Middle frontal gyrus (tissue), 1 donor: Measurements from ENCODE around the gene APPBP2.
"Not testable (repeated sequence)": the region's sequence is repeated elsewhere in the genome, so short reads cannot be mapped to it uniquely, and the experiment has no call there.

ENCODE experiments used
- DNase-seq: peaks from one replicate; pipeline ENCODE4 v3.0.0-alpha.2; 2015; ENCODE audit warnings: low spot score; ENCODE audit errors: extremely low spot score

Gene APPBP2, protein sequence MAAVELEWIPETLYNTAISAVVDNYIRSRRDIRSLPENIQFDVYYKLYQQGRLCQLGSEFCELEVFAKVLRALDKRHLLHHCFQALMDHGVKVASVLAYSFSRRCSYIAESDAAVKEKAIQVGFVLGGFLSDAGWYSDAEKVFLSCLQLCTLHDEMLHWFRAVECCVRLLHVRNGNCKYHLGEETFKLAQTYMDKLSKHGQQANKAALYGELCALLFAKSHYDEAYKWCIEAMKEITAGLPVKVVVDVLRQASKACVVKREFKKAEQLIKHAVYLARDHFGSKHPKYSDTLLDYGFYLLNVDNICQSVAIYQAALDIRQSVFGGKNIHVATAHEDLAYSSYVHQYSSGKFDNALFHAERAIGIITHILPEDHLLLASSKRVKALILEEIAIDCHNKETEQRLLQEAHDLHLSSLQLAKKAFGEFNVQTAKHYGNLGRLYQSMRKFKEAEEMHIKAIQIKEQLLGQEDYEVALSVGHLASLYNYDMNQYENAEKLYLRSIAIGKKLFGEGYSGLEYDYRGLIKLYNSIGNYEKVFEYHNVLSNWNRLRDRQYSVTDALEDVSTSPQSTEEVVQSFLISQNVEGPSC

GRCh38 chr17:60525685-60526514, at the start of gene APPBP2:
Gene APPBP2 (minus strand): TSS chr17:60526242. CDS start chr17:60525931, 311 bp downstream.
- DNase-seq = peak; percentile 88

DNA sequence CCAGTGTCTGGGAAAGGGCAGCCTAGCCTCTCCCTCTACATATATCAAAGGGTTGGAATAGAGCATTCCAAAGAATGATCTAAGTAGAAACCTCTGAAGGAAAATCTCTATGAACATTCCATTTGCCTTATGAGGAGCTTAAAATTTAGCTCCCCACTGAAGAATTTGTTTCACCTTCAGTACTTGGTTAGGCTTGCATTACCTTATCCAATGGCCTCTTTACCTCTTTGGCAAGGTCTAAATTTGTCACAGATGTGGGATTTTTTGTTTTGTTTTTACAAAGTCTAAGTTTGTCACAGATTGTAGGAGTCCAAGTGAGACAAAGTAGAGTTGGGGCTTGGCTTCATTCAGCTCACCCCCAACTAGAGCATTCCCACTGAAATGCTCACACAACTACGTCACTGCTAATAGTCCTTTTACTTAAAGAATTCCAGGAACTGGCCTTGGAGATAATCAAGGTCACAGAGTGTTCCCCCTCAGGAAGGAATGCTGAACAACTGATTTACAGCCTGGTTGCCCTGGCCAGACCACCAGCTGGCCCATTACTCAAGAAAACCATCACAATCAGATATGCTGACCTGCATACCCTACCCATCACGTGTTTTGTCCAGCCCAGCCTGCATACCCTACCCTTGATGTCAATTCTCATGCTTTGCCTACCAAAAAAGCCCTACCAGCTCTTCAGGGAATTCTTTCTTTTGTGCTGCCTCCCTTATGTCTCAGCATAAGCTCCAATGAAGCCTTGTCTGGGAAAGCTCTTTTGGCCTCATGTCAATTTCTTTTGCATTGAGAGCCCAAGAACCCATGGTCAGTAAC, 47.4 kb upstream of the APPBP2 start:
- DNase-seq = no peak

- DNase-seq = no peak
Measured at GRCh38 chr17:60565233-60565632, 39.2 kb upstream of the APPBP2 start.

- DNase-seq = no peak
Measured at GRCh38 chr17:60563743-60564142, 37.7 kb upstream of the APPBP2 start.

GRCh38 chr17:60562421-60562820, 36.4 kb upstream of the APPBP2 start:
- DNase-seq = no peak

DNA sequence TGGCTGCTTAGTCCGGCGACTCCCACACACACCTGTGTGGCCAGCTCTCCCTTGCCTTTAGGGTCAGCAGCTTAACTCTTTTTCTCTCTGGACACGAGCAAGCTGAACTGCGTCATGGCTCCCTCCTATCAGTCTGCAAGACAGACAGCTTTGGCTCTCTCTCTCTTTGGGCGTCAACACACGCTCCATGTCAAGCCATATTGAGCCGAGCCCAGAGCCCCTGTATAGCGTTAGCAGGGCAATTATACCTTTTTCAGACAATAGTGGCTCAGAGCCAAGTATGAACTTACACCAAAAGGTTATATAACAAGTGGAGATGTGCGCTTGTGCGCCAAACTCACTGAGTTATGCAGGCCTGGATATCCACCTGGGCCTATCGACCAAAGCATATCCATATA, 34.8 kb upstream of the APPBP2 start:
- DNase-seq = no peak

DNA sequence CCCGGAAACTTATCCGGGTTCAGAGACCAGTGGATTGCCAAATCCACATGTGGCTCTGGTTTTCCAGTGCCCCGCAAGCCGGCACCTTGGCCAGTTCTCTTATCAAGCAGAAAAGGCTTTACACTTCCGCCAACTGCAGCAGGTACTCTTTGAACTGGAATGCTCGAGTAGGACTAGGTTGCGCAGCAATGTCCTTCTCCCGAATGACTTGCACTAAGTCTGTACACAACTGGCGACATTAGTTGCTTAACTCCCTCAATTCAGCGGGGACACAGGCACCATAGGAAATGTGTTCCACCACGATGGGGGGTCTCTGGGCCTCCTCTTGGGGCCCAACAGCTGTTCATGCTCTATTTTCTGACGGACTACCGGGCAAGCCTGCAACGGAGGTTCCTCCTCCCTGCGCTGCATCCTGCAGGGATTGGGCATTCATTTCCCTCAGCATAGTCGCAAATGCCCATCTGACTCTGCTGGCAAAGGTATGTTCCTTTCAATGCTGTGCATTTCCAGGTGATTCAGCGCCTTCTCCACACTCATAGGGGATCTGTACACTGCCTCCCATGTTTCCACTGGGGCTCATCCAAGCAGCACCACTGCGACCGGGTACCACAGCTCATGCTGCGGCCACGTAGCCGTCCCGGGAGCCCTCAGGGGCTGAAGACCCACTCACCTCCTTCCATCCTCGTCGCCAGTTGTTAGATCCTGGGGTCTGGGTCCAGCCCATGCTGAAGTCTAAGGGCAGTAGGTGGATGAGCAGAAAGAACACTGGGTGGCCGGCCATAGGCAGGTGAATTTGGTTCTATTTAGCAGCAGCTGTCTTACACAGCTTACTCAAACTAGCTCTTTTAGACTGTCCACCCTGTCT, 34.2 kb upstream of the APPBP2 start:
- no peak for DNase-seq

DNA sequence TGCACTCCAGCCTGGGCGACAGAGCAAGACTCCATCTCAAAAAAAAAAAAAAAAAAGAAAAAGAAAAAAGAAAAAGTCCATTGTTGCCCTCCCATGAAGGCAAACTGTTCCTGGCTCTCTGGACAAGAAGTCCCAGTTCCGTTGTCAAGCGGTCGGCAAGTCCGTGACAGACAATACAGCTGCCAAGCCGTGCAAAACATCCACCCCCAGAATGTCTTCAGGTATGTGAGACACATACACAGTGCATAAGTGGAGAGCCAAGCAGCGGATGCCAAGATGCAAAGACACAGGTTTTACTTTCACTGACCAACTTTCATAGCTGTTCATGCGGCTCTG, 33.6 kb upstream of the APPBP2 start:
- DNase-seq = no peak

GRCh38 chr17:60557805-60558204, 31.8 kb upstream of the APPBP2 start:
- DNase-seq = no peak

DNA sequence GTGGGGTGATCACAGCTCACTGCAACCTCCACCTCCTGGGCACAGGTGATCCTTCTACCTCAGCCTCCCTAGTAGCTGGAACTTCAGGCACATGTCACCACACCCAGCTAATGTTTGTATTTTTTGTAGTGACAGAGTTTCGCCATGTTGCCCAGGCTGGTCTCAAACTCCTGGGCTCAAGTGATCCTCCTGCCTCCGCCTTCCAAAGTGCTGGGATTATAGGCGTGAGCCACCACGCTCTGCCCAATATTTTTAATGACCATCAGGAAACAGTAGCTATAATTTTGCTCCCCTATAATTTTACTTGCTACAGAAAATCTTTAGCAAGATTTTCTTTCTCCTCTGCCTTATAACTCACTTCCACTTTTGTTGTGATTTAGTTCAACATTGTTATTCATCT, 29.7 kb upstream of the APPBP2 start:
- DNase-seq = no peak

DNA sequence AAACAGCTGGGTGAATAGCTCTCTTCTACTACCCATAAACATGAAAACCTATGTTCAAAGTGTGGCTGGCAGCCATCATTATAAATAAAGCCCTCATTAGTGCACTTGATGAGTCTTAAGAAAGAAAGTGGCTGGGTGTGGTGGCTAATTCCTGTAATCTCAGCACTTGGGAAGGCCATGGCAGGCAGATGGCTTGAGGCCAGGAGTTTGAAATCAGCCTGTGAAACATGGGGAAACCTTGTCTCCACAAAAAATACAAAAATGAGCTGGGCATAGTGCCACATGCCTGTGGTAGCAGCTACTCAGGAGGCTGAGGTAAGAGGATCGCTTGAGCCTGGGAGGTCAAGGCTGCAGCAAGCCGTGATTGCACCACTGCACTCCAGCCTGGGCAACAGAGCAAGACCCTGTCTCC, 28.3 kb upstream of the APPBP2 start:
- no peak for DNase-seq

DNA sequence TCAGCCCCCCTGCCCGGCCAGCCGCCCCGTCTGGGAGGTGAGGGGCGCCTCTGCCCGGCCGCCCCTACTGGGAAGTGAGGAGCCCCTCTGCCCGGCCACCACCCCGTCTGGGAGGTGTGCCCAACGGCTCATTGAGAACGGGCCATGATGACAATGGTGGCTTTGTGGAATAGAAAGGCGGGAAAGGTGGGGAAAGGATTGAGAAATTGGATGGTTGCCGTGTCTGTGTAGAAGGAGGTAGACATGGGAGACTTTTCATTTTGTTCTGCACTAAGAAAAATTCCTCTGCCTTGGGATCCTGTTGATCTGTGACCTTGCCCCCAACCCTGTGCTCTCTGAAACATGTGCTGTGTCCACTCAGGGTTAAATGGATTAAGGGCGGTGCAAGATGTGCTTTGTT, 26.2 kb upstream of the APPBP2 start:
- not testable (repeated sequence) for DNase-seq

DNA sequence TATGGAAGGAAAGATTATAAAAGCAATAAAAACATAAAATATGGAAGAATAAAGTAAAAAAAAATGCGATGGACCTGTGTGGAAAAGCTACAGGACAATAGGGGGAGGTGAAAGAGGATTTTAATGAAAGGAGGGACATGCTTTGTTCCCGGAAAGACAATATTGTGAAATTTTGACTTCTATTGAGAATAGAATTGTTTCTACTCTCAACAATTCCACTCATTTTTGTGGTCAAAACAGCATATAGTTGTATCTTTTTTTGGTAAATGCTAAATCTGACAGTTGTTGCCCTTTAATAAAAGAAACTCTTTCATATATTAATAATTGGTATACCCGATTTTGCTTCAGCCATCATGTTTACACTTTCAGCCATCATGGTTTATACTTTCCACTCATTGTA, 22.9 kb upstream of the APPBP2 start:
- DNase-seq = no peak

DNA sequence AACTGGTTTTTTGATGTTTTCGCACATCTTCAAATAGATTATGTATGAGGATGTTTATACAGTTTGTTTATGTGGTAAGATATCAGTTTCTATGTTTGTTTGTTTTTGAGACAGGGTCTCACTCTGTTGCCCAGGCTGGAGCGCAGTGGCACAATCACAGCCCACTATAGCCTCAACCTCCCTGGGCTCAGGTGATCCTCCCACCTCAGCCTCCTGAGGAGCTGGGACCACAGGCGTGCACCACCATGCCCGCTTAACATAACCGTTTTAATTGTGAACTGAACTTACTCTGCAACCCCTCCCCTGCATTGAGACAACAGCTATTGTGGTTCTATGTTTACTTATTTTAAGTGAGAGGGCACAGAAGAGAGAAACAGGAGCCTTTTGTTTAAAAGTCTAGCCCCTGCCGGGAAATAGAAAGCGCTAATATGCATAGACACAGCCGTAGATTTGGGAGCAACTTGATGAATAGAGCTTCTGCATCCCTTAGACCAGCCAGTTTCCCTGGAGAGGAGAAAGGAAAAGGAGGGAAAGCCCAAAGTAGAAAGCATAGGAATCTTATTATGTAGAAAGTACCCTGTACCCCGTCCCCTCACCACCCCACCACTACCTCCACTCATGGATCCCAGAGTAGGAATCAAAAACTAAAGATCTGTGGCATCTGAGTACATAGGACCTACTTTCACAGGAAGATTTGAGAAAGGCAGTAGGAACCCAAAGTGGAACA, 19.6 kb upstream of the APPBP2 start:
- DNase-seq = no peak

DNA sequence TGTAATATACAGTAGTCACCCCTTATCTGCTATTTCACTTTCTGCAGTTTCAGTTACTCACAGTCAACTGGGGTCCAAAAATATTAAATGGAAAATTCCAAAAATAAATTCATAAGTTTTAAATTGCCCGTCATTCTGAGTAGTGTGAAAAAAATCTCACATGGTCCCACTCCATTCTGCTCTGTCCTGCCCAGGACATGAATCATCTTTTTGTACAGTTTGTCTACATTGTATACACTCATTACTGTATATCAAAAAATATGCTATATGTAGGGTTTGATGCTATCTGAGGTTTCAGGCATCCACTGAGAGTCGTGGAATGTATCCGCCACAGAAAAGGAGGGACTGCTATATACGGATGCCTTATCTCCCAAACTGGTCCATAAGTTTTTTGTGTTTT, 16.0 kb upstream of the APPBP2 start:
- no peak for DNase-seq

DNA sequence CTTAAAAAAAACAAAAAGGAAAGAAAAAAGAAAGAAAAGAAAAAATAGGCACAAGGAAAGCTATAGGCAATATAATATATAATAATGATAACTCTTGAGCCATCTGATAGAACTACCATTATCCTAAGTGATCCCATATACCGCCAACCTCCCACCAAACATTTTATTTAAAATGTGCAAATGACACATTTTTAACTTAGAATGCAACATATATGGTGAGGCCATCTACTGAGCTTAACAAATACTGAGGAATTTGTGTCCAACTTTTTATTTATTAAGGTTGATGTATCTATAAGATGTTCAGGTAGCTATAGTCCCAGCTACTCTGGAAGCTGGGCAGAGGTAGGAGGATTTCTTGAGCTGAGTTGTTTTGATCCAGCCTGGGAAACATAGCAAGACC, 14.4 kb upstream of the APPBP2 start:
- no peak for DNase-seq

DNA sequence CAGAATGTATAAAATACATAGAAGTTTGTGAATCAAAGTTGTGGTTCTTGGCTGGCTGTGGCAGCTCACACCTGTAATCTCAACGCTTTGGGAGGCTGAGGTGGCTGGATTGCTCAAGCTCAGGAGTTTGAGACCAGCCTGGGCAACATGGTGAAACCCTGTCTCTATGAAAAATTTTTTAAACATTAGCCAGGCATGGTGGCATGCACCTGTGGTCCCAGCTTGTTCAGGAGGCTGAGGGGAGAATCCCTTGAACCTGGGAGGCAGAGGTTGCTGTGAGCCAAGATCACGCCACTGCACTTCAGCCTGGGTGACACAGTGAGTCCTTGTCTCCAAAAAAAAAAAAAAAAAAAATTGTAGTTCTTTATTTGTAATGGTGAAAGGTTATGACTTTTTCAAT, 13.8 kb upstream of the APPBP2 start:
- DNase-seq = no peak

DNA sequence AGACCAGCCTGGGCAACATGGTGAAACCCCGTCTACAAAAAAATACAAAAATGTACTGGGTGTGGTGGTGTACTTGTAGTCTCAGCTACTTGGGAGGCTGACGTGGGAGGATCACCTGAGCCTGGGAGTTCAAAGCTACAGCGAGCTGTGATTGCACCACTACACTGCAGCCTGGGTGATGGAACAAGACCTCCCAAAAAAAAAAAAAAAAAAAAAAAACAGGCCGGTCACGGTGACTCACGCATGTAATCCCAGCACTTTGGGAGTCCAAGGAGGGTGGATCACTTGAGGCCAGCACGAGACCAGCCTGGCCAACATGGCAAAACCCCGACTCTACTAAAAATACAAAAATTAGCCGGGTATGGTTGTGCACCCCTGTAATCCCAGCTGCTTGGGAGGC, 12.7 kb upstream of the APPBP2 start:
- no peak for DNase-seq

GRCh38 chr17:60535382-60536279, 9.6 kb upstream of the APPBP2 start:
- DNase-seq = no peak
